Measurements from ENCODE around the gene SOST. TPM values are rescaled to one million over a fixed set of nuclear protein-coding genes. Genes with fewer than 3 reads are reported as not detected.
A peak's percentile ranks its signal among the peaks of the same experiment; 100 is the strongest.

The SOST gene
- polyA plus RNA-seq, 1 donor from 2014 or later = not detected

DNA sequence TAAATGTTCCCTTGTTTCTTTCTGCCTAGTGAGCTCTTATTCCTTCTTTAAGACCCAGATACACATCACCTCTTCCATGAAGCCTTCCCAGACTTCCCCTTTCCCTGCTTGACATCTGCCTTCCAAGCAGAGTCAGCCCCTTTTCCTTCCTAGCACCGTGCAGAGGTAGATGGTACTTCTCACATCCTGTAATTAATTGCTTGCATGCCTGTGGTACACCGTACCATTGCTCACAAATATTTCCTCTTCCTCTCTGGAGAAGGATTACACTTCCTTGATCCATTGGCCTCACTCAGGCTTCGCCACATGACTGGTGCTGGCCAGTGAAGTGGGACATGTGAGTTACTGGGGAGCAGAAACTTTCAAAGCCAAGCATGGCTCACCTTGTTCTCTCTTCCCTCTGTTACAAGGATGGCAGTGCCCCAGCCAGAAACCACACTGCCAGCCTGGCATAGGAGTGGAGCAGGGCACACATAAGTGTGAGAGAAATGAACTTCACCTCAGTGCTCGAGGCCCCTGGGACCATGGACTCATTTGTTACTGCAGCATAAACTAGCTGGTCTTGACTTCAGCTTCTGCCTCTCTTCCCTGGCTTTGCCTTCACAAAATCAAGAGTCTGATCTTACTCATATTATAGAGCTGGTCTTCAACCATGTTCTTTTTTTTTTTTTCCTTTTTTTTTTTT lies 44.0 kb downstream of the SOST start:
- no peaks in the 10 kb centered on the region for H3K9me3 Mint-ChIP-seq
- H3K36me3 Mint-ChIP-seq = no peaks in the 10 kb centered on the region
- peaks cover 22% of the 10 kb centered on the region for H3K27me3 Mint-ChIP-seq
- H3K4me3 Mint-ChIP-seq = peak overlapping the region; percentile 10 to 78 (median 66)
- peak overlapping the region in 1 of 3 donors; percentile 60 for H3K27ac Mint-ChIP-seq
- peaks cover 7 to 12% (median 10%) of the 10 kb centered on the region in 3 donors for H3K4me1 Mint-ChIP-seq

DNA sequence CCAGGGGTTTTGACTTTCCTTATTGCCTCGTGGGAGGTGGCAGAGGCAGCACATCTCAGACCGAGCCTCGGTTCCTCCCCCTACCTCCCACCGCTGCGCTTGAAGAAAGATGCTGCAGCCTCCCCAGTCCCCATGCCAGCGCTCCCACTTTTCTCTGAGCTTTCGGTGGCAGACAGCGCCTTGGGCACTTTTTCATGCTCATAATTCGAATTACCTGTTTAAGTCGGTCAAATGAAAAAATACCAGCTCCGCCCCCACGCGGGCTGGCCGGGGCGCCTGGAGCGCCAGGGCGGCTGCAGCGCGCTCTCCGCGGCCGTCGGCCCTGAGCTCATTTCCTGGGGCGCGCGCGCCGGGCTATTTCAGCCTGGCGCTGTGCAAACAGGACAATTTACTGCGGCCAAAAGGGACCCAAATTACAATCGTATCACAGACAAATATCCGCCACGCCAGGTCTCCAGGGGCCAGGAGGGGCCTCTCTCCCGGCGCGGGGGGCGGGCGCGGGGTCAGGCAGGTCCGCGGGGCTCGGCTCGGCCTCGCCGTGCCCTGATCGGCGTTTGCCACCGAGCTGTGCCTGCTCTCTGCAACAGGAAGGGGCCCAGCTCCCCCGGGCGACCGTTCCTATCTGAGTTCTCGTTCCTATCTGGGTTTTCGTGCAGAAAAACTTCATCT lies 45.0 kb downstream of the SOST start:
- peaks cover 23% of the 10 kb centered on the region for H3K27me3 Mint-ChIP-seq
- H3K27ac Mint-ChIP-seq = peak overlapping the region in 1 of 3 donors; percentile 14
- no peaks in the 10 kb centered on the region for H3K9me3 Mint-ChIP-seq
- no peaks in the 10 kb centered on the region for H3K36me3 Mint-ChIP-seq
- H3K4me3 Mint-ChIP-seq = peak overlapping the region; percentile 23 to 66 (median 64)
- peaks cover 7 to 12% (median 10%) of the 10 kb centered on the region in 3 donors for H3K4me1 Mint-ChIP-seq

DNA sequence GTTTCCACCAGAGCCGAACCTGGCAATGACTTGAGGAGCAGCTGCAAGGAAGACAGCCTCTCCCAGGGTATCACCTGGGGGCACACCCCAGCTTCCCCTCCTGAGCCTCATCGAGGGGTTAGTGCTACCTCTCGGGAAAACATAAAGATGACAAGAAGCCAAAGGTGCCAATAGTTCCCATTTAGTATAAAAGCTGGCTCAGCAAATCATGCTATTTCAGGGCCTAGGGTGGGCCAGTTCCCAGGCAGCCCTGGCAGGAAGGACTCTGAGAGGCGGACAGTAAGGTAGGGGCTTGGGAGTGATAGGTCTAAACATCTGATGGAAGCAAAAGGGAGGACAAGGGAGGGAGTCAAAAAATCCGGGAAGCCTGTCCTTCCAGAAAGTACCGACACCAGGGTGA lies 46.2 kb downstream of the SOST start:
- Mint-ChIP-seq H3K27ac (no peak overlapping the region), H3K4me3 (no peak overlapping the region), H3K4me1 (peaks cover 7 to 10% (median 9%) of the 10 kb centered on the region in 3 donors), H3K36me3 (peaks cover 2% of the 10 kb centered on the region), H3K27me3 (peaks cover 26% of the 10 kb centered on the region), H3K9me3 (no peaks in the 10 kb centered on the region)

DNA sequence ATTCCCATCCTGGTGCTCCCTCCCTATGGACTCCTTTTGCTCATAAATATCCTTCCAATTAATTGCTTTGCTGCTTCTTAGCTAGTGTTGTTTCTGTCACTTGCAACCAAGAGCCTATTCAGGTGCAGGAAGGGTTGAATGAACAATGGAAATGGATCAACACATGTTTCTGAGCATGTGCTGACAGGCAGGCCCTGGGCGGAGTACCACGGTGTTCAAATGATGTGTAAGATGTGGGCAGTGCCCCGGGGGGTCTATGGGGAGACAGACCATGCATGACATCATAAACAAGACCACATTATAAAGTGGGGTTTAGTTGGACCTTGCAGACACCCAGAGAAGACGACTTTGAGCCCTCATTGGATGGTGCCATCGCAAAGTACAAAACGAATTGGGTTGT lies 48.5 kb downstream of the SOST start:
- Mint-ChIP-seq H3K27ac (no peak overlapping the region), H3K27me3 (peaks cover 34% of the 10 kb centered on the region), H3K4me1 (peaks cover 7 to 10% (median 9%) of the 10 kb centered on the region in 3 donors), H3K9me3 (no peaks in the 10 kb centered on the region), H3K4me3 (no peak overlapping the region), H3K36me3 (peaks cover 2% of the 10 kb centered on the region)

DNA sequence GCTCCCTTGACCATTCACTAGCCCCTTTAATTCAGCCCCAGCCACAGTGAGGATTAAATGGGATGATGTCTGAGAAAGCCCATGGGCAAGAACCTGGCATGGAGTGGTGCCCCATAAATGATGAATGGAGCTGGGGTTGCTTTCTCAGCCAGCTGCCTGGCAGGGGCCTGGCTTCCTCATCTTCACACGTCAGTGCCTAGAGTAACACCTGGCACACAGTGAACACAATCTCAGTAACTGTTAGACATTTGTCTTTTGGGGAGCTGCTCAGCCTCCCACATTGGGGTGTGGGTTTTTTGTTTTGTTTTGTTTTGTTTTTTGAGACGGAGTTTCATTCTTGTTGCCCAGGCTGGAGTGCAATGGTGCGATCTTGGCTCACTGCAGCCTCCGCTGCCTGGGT lies 49.4 kb downstream of the SOST start:
- Mint-ChIP-seq H3K9me3 (no peaks in the 10 kb centered on the region), H3K36me3 (peaks cover 4% of the 10 kb centered on the region), H3K4me1 (peaks cover 3 to 6% (median 6%) of the 10 kb centered on the region in 3 donors), H3K27me3 (peaks cover 34% of the 10 kb centered on the region), H3K4me3 (no peak overlapping the region), H3K27ac (peak overlapping the region in 1 of 3 donors; percentile 22)

DNA sequence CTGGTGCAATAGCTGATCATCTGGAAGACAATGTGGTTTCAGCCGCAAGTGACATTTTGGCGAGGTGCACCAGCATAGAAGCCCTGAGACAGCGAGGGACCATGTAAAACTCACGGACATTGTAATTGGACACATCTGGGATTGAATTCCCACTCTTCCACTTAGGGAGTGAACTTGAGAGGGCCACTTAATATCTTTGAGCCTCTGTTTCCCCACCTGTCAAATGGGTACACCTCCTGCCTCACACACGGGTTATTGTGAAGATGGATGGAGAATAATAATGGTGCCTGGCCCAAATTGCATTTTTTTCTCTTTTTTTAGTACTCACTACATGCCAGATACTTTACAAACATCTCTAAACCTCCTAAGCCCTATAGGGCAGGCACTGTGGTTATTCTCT lies 51.4 kb downstream of the SOST start:
- H3K27ac Mint-ChIP-seq = no peak overlapping the region
- peaks cover 25% of the 10 kb centered on the region for H3K27me3 Mint-ChIP-seq
- H3K36me3 Mint-ChIP-seq = peaks cover 4% of the 10 kb centered on the region
- no peaks in the 10 kb centered on the region for H3K4me1 Mint-ChIP-seq
- peaks cover 0 to 5% (median 0%) of the 10 kb centered on the region in 3 donors for H3K9me3 Mint-ChIP-seq
- H3K4me3 Mint-ChIP-seq = no peak overlapping the region

DNA sequence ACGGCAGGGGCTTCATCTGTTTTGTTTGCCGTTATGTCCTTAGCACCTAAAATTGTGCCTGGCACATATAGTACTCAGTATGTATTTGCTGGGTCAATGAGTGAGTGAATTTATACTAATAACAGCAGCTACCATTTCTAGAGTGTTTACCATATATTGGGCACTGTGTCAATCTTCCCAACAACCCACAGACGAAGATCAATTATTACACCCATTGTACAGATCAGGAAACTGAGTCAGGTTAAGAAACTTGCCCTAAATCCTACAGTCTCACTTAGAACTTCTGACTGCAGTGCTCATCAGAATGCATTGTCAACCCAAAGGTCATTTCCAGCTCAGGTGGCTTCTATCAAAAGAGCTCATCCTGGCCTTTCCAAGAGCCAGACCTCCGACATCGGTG lies 52.4 kb downstream of the SOST start:
- peaks cover 22% of the 10 kb centered on the region for H3K27me3 Mint-ChIP-seq
- H3K4me1 Mint-ChIP-seq = peaks cover 0 to 1% (median under 1%) of the 10 kb centered on the region in 3 donors
- H3K27ac Mint-ChIP-seq = no peak overlapping the region
- H3K9me3 Mint-ChIP-seq = peaks cover 0 to 5% (median 0%) of the 10 kb centered on the region in 3 donors
- peaks cover 4% of the 10 kb centered on the region for H3K36me3 Mint-ChIP-seq
- no peak overlapping the region for H3K4me3 Mint-ChIP-seq

Other genes with a start within 250 kb of the SOST start
- not detected for gene ETV4, start 212.5 kb downstream of the SOST start, polyA plus RNA-seq
- gene MEOX1, start 96.9 kb downstream of the SOST start, polyA plus RNA-seq = not detected
- gene DUSP3, start 20.2 kb upstream of the SOST start, polyA plus RNA-seq = 10.5 TPM
- gene CFAP97D1, start 21.6 kb upstream of the SOST start, polyA plus RNA-seq = not detected
- not detected for gene MPP3, start 74.4 kb upstream of the SOST start, polyA plus RNA-seq
- not detected for gene CD300LG, start 88.4 kb upstream of the SOST start, polyA plus RNA-seq
- 0.18 TPM for gene MPP2, start 148.7 kb upstream of the SOST start, polyA plus RNA-seq
- not detected for gene PPY, start 183.7 kb upstream of the SOST start, polyA plus RNA-seq
- not detected for gene PYY, start 195.1 kb upstream of the SOST start, polyA plus RNA-seq
- gene NAGS, start 245.8 kb upstream of the SOST start, polyA plus RNA-seq = 0.64 TPM

Data from IgD-negative memory B cell (primary cell).